HCT116 (cell line): Measurements from ENCODE around the gene PDE6A. TPM values are rescaled to one million over a fixed set of nuclear protein-coding genes. Genes with fewer than 3 reads are reported as not detected.

ENCODE experiments used
- ATAC-seq: fragments of 200-7000 bp; cut with Tn5 transposase; 2 replicates; pipeline ENCODE4 v1.9.1; 2020; ENCODE audit warnings: mild to moderate bottlenecking, moderate library complexity
- BruUV-seq: library from RNA; stranded (reverse); fragments of 400-500 nt; replicated peaks from 2 replicates; lab custom pipeline; 2021; lab: Mats Ljungman, UMichigan
- CTCF ChIA-PET: fragments of 300-600 bp; sonication (Branson Sonifier 250); formaldehyde crosslinking; loops from one replicate; lab custom pipeline; 2021; ENCODE audit warnings: antibody characterized with exemption; lab: Charles Lee
- POLR2A ChIA-PET: fragments of 300-600, 350-600 bp; sonication (Branson Sonifier 250); formaldehyde crosslinking; loops from one replicate; lab custom pipeline; 2021; ENCODE audit warnings: antibody characterized with exemption; lab: Charles Lee
- RAD21 ChIA-PET, 2 experiments: fragments of 300-600 bp; sonication (Branson Sonifier 250); formaldehyde crosslinking; loops; one replicate each; lab custom pipeline; 2023; ENCODE audit warnings: low total read pairs in 2 of 2; ENCODE audit not compliant: uncharacterized antibody in 2 of 2, unreplicated experiment in 2 of 2, low non-redundant PET in 1 of 2; lab: Charles Lee
- DNase-seq: peaks from one replicate; pipeline ENCODE4 v3.0.0-alpha.2; 2010; ENCODE audit warnings: low read depth, low spot score
- H2AFZ ChIP-seq: fragments of 200-600 bp; shearing (Covaris generic), sonication (generic); 2 replicates; pipeline ENCODE4 v1.6.1; 2017; ENCODE audit warnings: low read depth, mixed run types, mixed read lengths, antibody characterized with exemption, low read length; ENCODE audit not compliant: poor library complexity, severe bottlenecking
- H3K27ac ChIP-seq: 2 replicates; pipeline ENCODE4 v1.5.1; 2012; ENCODE audit warnings: low read depth, low read length
- H3K27me3 ChIP-seq: fragments of 200-600 bp; sonication (generic); 2 replicates; pipeline ENCODE4 v1.6.1; 2016; ENCODE audit warnings: mixed run types, low read length, mixed read lengths; ENCODE audit not compliant: insufficient read depth
- H3K36me3 ChIP-seq, 2 experiments: fragments of 200-500 bp in 1 of 2; fragments of 200-600 bp in 1 of 2; sonication (Bioruptor generic) in 1 of 2; sonication (generic) in 1 of 2; 2 replicates each; pipeline versions ENCODE4 v1.5.1 to v1.6.1; 2014 to 2016; ENCODE audit warnings: low read length in 2 of 2, inconsistent platforms in 1 of 2, mixed read lengths in 1 of 2, mixed run types in 1 of 2; ENCODE audit not compliant: insufficient read depth in 2 of 2, control insufficient read depth in 1 of 2
- H3K4me1 ChIP-seq, 2 experiments: fragments of 200-600 bp in 1 of 2; sonication (generic) in 1 of 2; 2 replicates each; pipeline versions ENCODE4 v1.5.1 to v1.6.1; 2012 to 2017; ENCODE audit warnings: low read length in 2 of 2, inconsistent platforms in 1 of 2, mild to moderate bottlenecking in 1 of 2, mixed read lengths in 1 of 2, mixed run types in 1 of 2, moderate library complexity in 1 of 2; ENCODE audit not compliant: insufficient read depth in 2 of 2, control insufficient read depth in 1 of 2
- H3K4me2 ChIP-seq: fragments of 200-600 bp; sonication (generic); 2 replicates; pipeline ENCODE4 v1.6.1; 2017; ENCODE audit warnings: mixed run types, low read length, mixed read lengths
- H3K4me3 ChIP-seq, 2 experiments: fragments of 200-600 bp in 1 of 2; sonication (generic) in 1 of 2; replicated peaks in 1 of 2; 2 replicates each; pipeline ENCODE4 v1.5.1; 2011 to 2016; ENCODE audit warnings: low read length in 2 of 2, control low read depth in 1 of 2, low read depth in 1 of 2, mild to moderate bottlenecking in 1 of 2, mixed read lengths in 1 of 2, mixed run types in 1 of 2
- H3K79me2 ChIP-seq: fragments of 200-600 bp; sonication (generic); 2 replicates; pipeline ENCODE4 v1.6.1; 2017; ENCODE audit warnings: mild to moderate bottlenecking, mixed run types, low read length, moderate library complexity, mixed read lengths; ENCODE audit not compliant: insufficient read depth
- H3K9ac ChIP-seq: fragments of 200-600 bp; sonication (generic); 2 replicates; pipeline ENCODE4 v1.6.1; 2016; ENCODE audit warnings: low read length, mixed read lengths
- H3K9me2 ChIP-seq: fragments of 200-600 bp; sonication (generic), shearing (Covaris generic); 2 replicates; pipeline ENCODE4 v1.6.1; 2017; ENCODE audit warnings: mixed run types, mild to moderate bottlenecking, moderate library complexity; ENCODE audit not compliant: insufficient read depth
- H3K9me3 ChIP-seq, 2 experiments: fragments of 200-500 bp in 1 of 2; fragments of 200-600 bp in 1 of 2; sonication (Bioruptor generic) in 1 of 2; sonication (generic) in 1 of 2; 2 replicates each; pipeline ENCODE4 v1.6.1; 2014 to 2017; ENCODE audit warnings: low read length in 2 of 2, mixed read lengths in 2 of 2, inconsistent platforms in 1 of 2, low read depth in 1 of 2, mild to moderate bottlenecking in 1 of 2, mixed run types in 1 of 2, moderate library complexity in 1 of 2; ENCODE audit not compliant: control insufficient read depth in 1 of 2, insufficient read depth in 1 of 2
- H4K20me1 ChIP-seq: fragments of 200-600 bp; sonication (generic), shearing (Covaris generic); 2 replicates; pipeline ENCODE4 v1.6.1; 2017; ENCODE audit warnings: mixed run types, mild to moderate bottlenecking, moderate library complexity; ENCODE audit not compliant: insufficient read depth
- CBX3 ChIP-seq: IDR thresholded peaks from 2 replicates; pipeline ENCODE4 v1.6.1; 2012; ENCODE audit warnings: low read depth
- CTCF ChIP-seq, 3 experiments: fragments of 200-600 bp in 1 of 3; sonication (generic) in 1 of 3; IDR thresholded peaks in 2 of 3; conservative IDR thresholded peaks in 1 of 3; 2 replicates each; pipeline ENCODE4 v1.5.1; 2012 to 2017; ENCODE audit warnings: low read depth in 2 of 3, low read length in 2 of 3, antibody characterized with exemption in 1 of 3, borderline replicate concordance in 1 of 3, control low read depth in 1 of 3, mild to moderate bottlenecking in 1 of 3, mixed read lengths in 1 of 3, mixed run types in 1 of 3, moderate library complexity in 1 of 3; ENCODE audit not compliant: insufficient read depth in 1 of 3
- EGR1 ChIP-seq: IDR thresholded peaks from 2 replicates; pipeline ENCODE4 v1.6.1; 2012; ENCODE audit warnings: low read depth
- ELF1 ChIP-seq: IDR thresholded peaks from 2 replicates; pipeline ENCODE4 v1.6.1; 2012; ENCODE audit warnings: low read depth, borderline replicate concordance
- EZH2phosphoT487 ChIP-seq: fragments of 200-600 bp; IDR thresholded peaks from 2 replicates; pipeline ENCODE4 v1.6.1; 2018; ENCODE audit warnings: antibody characterized with exemption, borderline replicate concordance
- FOSL1 ChIP-seq: IDR thresholded peaks from 2 replicates; pipeline ENCODE4 v1.6.1; 2012; ENCODE audit warnings: low read depth
- JUND ChIP-seq: IDR thresholded peaks from 2 replicates; pipeline ENCODE4 v1.6.1; 2012
- MAX ChIP-seq: IDR thresholded peaks from 2 replicates; pipeline ENCODE4 v1.6.1; 2012
- POLR2A ChIP-seq: IDR thresholded peaks from 2 replicates; pipeline ENCODE4 v1.7.0; 2011; ENCODE audit warnings: borderline replicate concordance; ENCODE audit not compliant: insufficient read depth, insufficient read length; ENCODE audit errors: extremely low read depth
- POLR2AphosphoS5 ChIP-seq: IDR thresholded peaks from 2 replicates; pipeline ENCODE4 v1.6.1; 2011; ENCODE audit warnings: mild to moderate bottlenecking, low read depth, low read length, moderate library complexity
- RAD21 ChIP-seq: IDR thresholded peaks from 2 replicates; pipeline ENCODE4 v1.6.1; 2012; ENCODE audit warnings: low read depth, mild to moderate bottlenecking
- SIN3A ChIP-seq: IDR thresholded peaks from 2 replicates; pipeline ENCODE4 v1.6.1; 2012; ENCODE audit warnings: low read depth
- SRF ChIP-seq: IDR thresholded peaks from 2 replicates; pipeline ENCODE4 v1.6.1; 2012; ENCODE audit warnings: low read depth
- TCF7L2 ChIP-seq: IDR thresholded peaks from 2 replicates; pipeline ENCODE4 v1.7.0; 2011; ENCODE audit warnings: borderline replicate concordance, inconsistent platforms; ENCODE audit not compliant: insufficient read depth, insufficient read length; ENCODE audit errors: extremely low read depth
- YY1 ChIP-seq: IDR thresholded peaks from 2 replicates; pipeline ENCODE4 v1.6.1; 2011; ENCODE audit warnings: low read length, low read depth, moderate library complexity, mild to moderate bottlenecking; ENCODE audit not compliant: insufficient replicate concordance; ENCODE audit errors: extremely low read depth
- ZBTB33 ChIP-seq: IDR thresholded peaks from 2 replicates; pipeline ENCODE4 v1.6.1; 2011; ENCODE audit warnings: mild to moderate bottlenecking, low read length, moderate library complexity; ENCODE audit not compliant: insufficient replicate concordance; ENCODE audit errors: extremely low read depth
- ZFX ChIP-seq: fragments of 450-650 bp; IDR thresholded peaks from 2 replicates; pipeline ENCODE4 v1.6.1; 2017
- ZNF274 ChIP-seq: fragments of 200-500 bp; sonication (Bioruptor generic); IDR thresholded peaks from 2 replicates; pipeline ENCODE4 v1.6.1; 2014; ENCODE audit warnings: mild to moderate bottlenecking, low read depth, low read length, inconsistent platforms
- intact Hi-C: fragments of 100-400 bp; cut with micrococcal nuclease; formaldehyde crosslinking; loops from 2 replicates; pipeline ENCODE4 v1.10.0; 2022
- total RNA-seq: library from RNA; stranded (reverse); gene quantifications from one replicate; pipeline ENCODE4 v1.2.1, GENCODE V29; 2021; ENCODE audit not compliant: unreplicated experiment
- TF ChIP-seq, protein P1 (sequence below): IDR thresholded peaks from 2 replicates; pipeline ENCODE4 v1.6.1; 2012

The PDE6A gene
- total RNA-seq, 1 experiment from 2014 or later, result not detected

GRCh38 chr5:149917073-149917676 is 27.4 kb downstream of the PDE6A start:
- no peaks in the 10 kb centered on the region for H3K27me3 ChIP-seq
- ChIA-PET RAD21 (no interaction called here), POLR2A (interaction anchor here (1.1 kb wide), 1 partner anchor 43 kb away, joined by 3 read pairs; the partner anchor contains the start of gene SLC26A2), CTCF (interaction anchor here (1.4 kb wide), 1 partner anchor 43 kb away, joined by 4 read pairs; the partner anchor contains the start of gene SLC26A2)
- BruUV-seq, result no TSS peak
- no peaks in the 10 kb centered on the region for H3K9me3 ChIP-seq
- no peaks in the 10 kb centered on the region for H3K4me1 ChIP-seq
- H3K27ac ChIP-seq, result no peak overlapping the region
- H4K20me1 ChIP-seq, result no peaks in the 10 kb centered on the region
- TF ChIP-seq POLR2AphosphoS5, result no peak
- TF ChIP-seq ZFX, result no peak
- no peak for TF ChIP-seq TCF7L2
- TF ChIP-seq ZBTB33, result no peak
- no peak for TF ChIP-seq SRF
- no peak for TF ChIP-seq FOSL1
- TF ChIP-seq YY1, result no peak
- no peak for TF ChIP-seq ZNF274
- no peak for TF ChIP-seq CTCF (IDR thresholded peaks at IDR 0.05 in 2 of 3, conservative IDR thresholded peaks at IDR 0.05 in 1 of 3; ENCODE audit: borderline replicate concordance in 1 of 3, insufficient read depth in 1 of 3, low read depth in 2 of 3, low read length in 2 of 3)
- TF ChIP-seq ELF1, result no peak
- no peak for TF ChIP-seq SIN3A
- TF ChIP-seq RAD21, result no peak
- no peak for TF ChIP-seq POLR2A
- no peak for TF ChIP-seq CBX3
- no peak for TF ChIP-seq EGR1
- no peak for TF ChIP-seq EZH2phosphoT487
- TF ChIP-seq, protein P1, sequence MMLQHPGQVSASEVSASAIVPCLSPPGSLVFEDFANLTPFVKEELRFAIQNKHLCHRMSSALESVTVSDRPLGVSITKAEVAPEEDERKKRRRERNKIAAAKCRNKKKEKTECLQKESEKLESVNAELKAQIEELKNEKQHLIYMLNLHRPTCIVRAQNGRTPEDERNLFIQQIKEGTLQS, result no peak
- no peak for TF ChIP-seq MAX
- TF ChIP-seq JUND, result no peak
- no peak overlapping the region for H3K9ac ChIP-seq
- no peaks in the 10 kb centered on the region for H3K79me2 ChIP-seq
- intact Hi-C loops, result no loop called here
- no peaks in the 10 kb centered on the region for H3K9me2 ChIP-seq
- H3K4me2 ChIP-seq, result no peak overlapping the region
- no peak overlapping the region for H2AFZ ChIP-seq
- ATAC-seq, result no peak
- DNase-seq, result no peak
- no peak overlapping the region for H3K4me3 ChIP-seq
- no peaks in the 10 kb centered on the region for H3K36me3 ChIP-seq
